ENCODE results near the gene NACC2. TPM values are rescaled to one million over a fixed set of nuclear protein-coding genes. Genes with fewer than 3 reads are reported as not detected.
"Not testable (repeated sequence)": the region's sequence is repeated elsewhere in the genome, so short reads cannot be mapped to it uniquely, and the experiment has no call there.

NACC2 gene
- total RNA-seq, 1 donor from 2014 or later, result 30.8 TPM

DNA sequence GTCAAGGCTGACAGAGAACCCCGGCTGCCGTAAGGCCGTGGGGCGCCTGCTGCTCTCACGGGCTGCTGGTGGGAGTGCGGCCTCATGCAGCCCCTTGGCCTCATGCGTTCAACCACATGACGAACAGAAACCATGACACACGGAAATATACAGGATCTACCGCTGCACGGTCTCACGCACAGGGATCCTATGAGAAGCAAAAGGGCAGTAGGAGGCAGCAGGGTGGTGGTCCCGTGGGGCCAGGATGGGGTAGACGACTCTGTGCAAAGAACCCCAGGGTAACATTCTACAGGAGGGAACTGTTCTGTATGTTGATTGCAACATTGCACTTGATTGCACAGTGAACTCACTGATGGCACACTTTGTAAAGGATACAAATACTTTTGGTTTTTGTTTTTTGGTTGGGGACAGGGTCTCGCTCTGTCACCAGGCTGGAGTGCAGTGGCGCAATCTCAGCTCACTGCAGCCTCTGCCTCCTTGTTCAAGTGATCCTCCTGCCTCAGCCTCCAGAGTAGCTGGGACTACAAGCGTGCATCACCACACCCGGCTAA lies 51.6 kb downstream of the NACC2 start:
- intact Hi-C loops (cut with DNase I), result no loop called here
- ATAC-seq (ENCODE audit: poor library complexity) (no peak), DNase-seq (no peak)

DNA sequence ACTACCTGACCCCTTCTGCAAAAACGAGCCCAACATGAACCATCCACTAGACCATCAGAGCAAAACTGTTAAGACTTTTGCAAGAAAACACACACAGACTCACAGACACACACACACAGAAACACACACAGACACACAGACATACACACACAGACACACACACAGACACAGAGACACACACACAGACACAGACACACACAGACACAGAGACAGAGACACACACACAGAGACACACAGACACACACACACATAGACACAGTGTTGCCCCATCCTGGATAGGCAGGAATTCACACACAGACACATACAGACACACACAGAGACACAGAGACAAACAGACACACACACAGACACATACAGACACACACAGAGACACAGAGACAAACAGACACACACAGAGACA lies 52.5 kb downstream of the NACC2 start:
- no peak for DNase-seq
- no peak for ATAC-seq (ENCODE audit: poor library complexity)
- intact Hi-C loops (cut with DNase I), result no loop called here

DNA sequence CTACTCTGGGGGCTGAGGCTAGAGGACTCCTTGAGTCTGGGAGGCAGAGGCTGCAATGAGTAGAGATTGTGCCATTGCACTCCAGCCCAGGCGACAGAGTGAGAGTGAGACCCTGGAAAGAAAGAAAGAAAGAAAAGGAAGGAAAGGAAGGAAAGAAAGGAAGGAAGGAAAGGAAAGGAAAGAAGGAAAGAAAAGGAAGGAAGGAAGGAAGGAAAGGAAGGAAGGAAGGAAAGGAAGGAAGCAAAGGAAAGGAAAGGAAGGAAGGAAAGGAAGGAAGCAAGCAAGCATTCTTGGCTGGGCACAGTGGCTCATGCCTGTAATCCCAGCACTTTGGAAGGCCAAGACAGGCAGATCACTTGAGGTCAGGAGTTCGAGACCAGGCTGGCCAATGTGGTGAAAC lies 54.2 kb downstream of the NACC2 start:
- intact Hi-C loops (cut with DNase I); ATAC-seq (ENCODE audit: poor library complexity); DNase-seq: not testable (repeated sequence)

GRCh38 chr9:136039488-136039887 lies 55.6 kb downstream of the NACC2 start:
- DNase-seq, result no peak
- no peak for ATAC-seq (ENCODE audit: poor library complexity)
- intact Hi-C loops (cut with DNase I), result no loop called here

- ATAC-seq (ENCODE audit: poor library complexity), result no peak
- no peak for DNase-seq
These were observed 58.2 kb downstream of the NACC2 start for GRCh38 chr9:136036848-136037247.

DNA sequence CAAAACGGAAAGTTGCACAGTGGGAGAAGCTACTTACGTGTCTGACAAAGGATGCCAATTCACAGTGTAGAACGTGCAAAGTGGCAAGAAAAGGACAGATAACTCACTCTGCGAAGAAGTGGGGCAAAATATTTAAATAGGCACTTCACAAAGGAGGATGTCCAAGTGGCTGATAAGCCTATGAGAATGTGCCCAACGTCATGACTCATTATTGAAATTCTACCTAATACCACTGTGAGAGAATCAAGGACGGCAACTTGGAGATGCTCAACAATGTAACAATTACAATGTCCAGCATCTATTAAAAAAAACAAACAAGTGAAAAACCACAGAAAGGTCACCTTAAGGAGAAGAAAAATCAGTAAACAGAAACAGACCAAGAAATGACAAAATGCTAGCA lies 59.0 kb downstream of the NACC2 start:
- intact Hi-C loops (cut with DNase I), result no loop called here
- ATAC-seq (ENCODE audit: poor library complexity), result no peak
- no peak for DNase-seq

More at GRCh38 chr9:136036848-136037247, 58.2 kb downstream of the NACC2 start:
- intact Hi-C loops (cut with DNase I), result no loop called here

DNA sequence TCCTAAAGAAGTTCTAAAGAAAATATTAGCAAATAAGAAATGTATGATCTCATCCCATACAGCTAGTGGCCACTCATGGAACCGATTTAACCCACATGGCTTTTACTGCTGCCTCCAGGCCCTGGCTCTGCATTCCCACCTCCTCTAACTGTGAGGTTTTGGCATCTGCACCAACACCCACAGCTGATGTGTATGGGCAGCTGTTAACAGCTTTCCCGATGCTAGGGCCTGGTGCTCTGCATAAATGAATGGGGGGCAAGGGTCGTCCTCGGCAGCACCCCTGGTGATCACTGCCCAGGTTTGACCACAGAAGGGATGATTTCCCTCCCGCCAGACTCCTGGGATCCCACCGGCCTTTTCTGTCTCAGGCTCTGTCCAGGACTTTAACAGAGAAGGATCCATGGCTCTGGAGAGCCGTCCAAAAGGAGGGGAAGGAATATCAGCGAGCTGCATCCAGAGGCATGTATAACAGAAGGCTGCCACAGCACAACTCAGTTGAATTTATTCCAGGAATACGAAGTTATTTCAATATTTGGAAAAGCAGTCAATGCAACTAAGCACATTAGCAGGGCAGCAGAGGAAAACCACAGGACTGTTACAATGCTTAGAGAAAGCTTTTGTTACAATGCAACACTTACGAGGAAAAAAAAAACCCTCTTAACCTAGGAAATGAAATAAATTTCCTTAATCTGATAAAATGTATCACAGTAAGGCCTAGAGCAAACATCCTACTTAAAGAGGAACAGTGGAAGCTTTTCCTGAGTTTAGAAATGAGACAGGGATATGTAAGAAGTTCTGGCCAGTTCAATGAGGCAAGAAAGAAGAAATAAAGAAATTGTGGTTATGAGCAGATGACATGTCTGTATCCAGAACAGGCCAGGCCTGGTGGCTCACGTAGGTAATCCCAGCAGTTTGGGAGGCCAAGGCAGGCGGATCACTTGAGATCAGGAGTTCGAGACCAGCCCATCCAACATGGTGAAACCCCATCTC lies 63.1 kb downstream of the NACC2 start:
- DNase-seq (no peak), ATAC-seq (ENCODE audit: poor library complexity) (no peak)
- intact Hi-C loops (cut with DNase I), result no loop called here

- intact Hi-C loops (cut with DNase I), result no loop called here
- DNase-seq, result no peak
- no peak for ATAC-seq (ENCODE audit: poor library complexity)
These were observed 64.0 kb downstream of the NACC2 start for GRCh38 chr9:136031094-136031493.

GRCh38 chr9:136029556-136029955 lies 65.5 kb downstream of the NACC2 start:
- intact Hi-C loops (cut with DNase I), result no loop called here
- ATAC-seq (ENCODE audit: poor library complexity), result no peak
- no peak for DNase-seq

GRCh38 chr9:136028760-136029470 lies 66.2 kb downstream of the NACC2 start:
- no peak for DNase-seq
- intact Hi-C loops (cut with DNase I), result no loop called here
- ATAC-seq (ENCODE audit: poor library complexity), result no peak

GRCh38 chr9:136026943-136027289 lies 68.2 kb downstream of the NACC2 start:
- intact Hi-C loops (cut with DNase I); DNase-seq; ATAC-seq (ENCODE audit: poor library complexity): not testable (repeated sequence)

- ATAC-seq (ENCODE audit: poor library complexity) (no peak), DNase-seq (no peak)
- intact Hi-C loops (cut with DNase I), result no loop called here
These were observed 68.7 kb downstream of the NACC2 start for GRCh38 chr9:136026266-136026942.

DNA sequence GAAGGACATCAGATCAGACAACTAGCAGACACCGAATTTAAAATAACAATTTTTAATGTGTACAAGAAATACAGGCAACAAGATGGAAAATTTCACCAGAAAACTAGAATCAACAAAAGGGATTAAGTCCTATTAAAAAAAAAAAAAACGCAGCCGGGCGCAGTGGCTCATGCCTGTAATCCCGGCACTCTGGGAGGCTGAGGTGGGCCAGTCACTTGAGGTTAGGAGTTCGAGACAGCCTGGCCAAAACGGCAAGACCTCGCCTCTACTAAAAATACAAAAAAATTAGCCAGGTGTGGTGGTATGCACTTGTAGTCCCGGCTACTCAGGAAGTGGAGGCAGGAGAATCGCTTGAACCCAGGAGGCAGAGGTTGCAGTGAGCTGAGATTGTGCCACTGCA lies 69.6 kb downstream of the NACC2 start:
- intact Hi-C loops (cut with DNase I), result no loop called here
- no peak for DNase-seq
- ATAC-seq (ENCODE audit: poor library complexity), result no peak

DNA sequence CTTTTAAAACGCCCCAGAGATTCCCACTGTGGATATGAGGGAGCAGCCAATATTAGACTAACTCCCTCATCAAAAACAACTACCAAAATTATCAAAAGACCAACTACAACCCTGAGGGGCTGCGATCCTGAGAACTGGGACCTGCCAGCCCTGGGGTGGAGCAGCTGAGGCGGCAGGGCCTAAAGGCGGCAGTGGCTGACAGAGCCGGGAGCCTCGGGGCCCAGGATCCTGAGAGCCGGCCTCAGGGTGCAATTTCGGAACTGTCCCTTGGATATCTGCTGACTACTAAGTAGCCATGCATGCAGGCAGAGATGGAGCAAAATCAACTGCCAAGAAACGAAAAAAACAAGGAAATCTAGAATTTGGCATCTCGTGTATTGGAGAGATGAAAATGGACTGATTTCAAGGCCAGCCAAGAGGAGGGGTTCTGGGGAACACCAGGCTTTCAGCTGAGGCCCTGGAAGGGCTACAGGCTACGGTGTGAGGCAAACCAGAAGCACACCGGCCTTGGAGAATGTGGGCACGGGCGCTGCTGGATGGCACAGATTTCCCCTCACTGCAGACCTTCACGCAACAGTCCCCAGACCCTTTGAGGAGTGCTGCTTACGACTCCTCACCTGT lies 70.3 kb downstream of the NACC2 start:
- DNase-seq (no peak), ATAC-seq (ENCODE audit: poor library complexity) (no peak)
- intact Hi-C loops (cut with DNase I), result no loop called here

DNA sequence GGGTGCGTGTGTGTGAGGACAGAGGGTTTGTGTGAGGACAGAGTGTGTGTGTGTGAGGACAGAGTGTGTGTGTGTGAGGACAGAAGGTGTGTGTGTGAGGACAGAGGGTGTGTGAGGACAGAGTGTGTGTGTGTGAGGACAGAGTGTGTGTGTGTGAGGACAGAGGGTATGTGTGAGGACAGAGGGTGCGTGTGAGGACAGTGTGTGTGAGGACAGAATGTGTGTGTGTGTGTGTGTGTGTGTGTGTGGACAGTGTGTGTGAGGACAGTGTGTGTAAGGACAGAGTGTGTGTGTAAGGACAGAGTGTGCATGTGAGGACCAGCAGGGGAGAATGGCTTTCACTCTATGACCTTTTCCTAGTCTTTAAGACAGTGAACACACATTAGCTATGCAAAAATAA lies 70.8 kb downstream of the NACC2 start:
- no peak for DNase-seq
- intact Hi-C loops (cut with DNase I), result no loop called here
- ATAC-seq (ENCODE audit: poor library complexity), result peak; percentile 8

DNA sequence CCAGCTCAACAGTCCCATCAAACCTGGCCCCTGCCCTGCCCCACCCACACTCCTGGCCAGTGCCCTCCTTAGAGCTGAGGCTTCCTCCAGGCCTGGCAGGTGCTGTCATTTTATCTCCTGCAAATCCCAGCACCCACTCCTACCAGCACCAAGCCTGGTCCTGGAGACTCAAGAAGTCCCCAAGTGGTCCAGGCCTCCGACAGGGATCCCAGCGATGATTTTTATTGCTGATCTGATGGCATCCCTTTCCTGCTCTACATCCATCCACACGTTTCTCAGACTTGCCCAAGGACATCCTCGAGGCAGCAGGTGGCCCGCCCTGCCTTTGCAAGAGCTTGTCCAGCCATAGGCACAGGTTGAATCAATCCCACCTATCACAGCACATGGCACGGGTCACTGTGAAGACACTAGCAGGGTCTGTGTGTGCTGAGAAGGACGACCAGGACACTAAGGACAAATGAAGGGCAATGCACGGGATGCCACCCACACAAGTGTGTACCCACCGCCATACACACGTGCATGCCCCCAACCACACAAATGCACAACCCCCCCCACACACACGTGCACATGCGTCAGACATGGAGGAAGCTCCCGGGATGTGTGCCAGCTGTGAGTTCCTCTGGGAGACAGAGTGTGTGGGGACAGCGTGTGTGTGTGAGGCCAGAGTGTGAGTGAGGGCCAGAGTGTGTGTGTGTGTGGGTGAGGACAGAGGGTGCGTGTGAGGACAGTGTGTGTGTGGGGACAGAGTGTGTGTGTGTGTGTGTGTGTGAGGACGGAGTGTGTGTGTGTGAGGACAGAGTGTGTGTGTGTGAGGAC lies 71.5 kb downstream of the NACC2 start:
- intact Hi-C loops (cut with DNase I), result no loop called here
- DNase-seq (peak; percentile 85), ATAC-seq (ENCODE audit: poor library complexity) (peak; percentile 59)

- ATAC-seq (ENCODE audit: poor library complexity) (no peak), DNase-seq (no peak)
- intact Hi-C loops (cut with DNase I), result no loop called here
These were observed 72.2 kb downstream of the NACC2 start for GRCh38 chr9:136022731-136023409.

Data from Right ventricle myocardium superior (tissue), 1 donor.